Dermis blood vessel endothelial cell (primary cell): Measurements from ENCODE around the gene RHBDD1. TPM values are rescaled to one million over a fixed set of nuclear protein-coding genes. Genes with fewer than 3 reads are reported as not detected.
"Not testable (repeated sequence)": the region's sequence is repeated elsewhere in the genome, so short reads cannot be mapped to it uniquely, and the experiment has no call there.

Experiments used
- DNase-seq: peaks from one replicate; pipeline ENCODE4 v3.0.0; 2010
- total RNA-seq: library from RNA; depleted of rRNA; stranded (reverse); fragments of >200 nt; gene quantifications from 2 replicates; pipeline ENCODE4 v1.2.3, GENCODE V29; 2014

Gene RHBDD1
- total RNA-seq, 1 donor from 2014 or later, result 14.3 TPM

GRCh38 chr2:226799976-226800940 is 35.6 kb upstream of the RHBDD1 start:
- no peak for DNase-seq

GRCh38 chr2:226800941-226801784 is 34.7 kb upstream of the RHBDD1 start:
- DNase-seq, result peak; percentile 74

GRCh38 chr2:226802573-226802972 is 33.3 kb upstream of the RHBDD1 start:
- DNase-seq, result peak; percentile 83

- no peak for DNase-seq
These were observed 32.4 kb upstream of the RHBDD1 start for GRCh38 chr2:226803410-226803809.

GRCh38 chr2:226813148-226813701 is 22.6 kb upstream of the RHBDD1 start:
- DNase-seq, result no peak

GRCh38 chr2:226818930-226819329 is 16.9 kb upstream of the RHBDD1 start:
- DNase-seq, result no peak

- DNase-seq, result no peak
These were observed 10.8 kb upstream of the RHBDD1 start for GRCh38 chr2:226825056-226825455.

GRCh38 chr2:226828191-226828590 is 7.7 kb upstream of the RHBDD1 start:
- DNase-seq, result no peak

- DNase-seq, result no peak
These were observed 5.9 kb upstream of the RHBDD1 start for GRCh38 chr2:226829721-226830631.

- DNase-seq, result no peak
These were observed 4.6 kb upstream of the RHBDD1 start for GRCh38 chr2:226831266-226831665.

GRCh38 chr2:226832061-226832460 is 3.8 kb upstream of the RHBDD1 start:
- no peak for DNase-seq

GRCh38 chr2:226834880-226835279 is 974 bp upstream of the RHBDD1 start:
- not testable (repeated sequence) for DNase-seq

GRCh38 chr2:226835420-226835795 is 446 bp upstream of the RHBDD1 start:
- peak; percentile 61 for DNase-seq

- no peak for DNase-seq
These were observed 663 bp downstream of the RHBDD1 start for GRCh38 chr2:226836548-226836885.

GRCh38 chr2:226837334-226837733 is 1.5 kb downstream of the RHBDD1 start:
- DNase-seq, result no peak

- no peak for DNase-seq
These were observed 2.1 kb downstream of the RHBDD1 start for GRCh38 chr2:226837787-226838603.

- no peak for DNase-seq
These were observed 2.9 kb downstream of the RHBDD1 start for GRCh38 chr2:226838722-226839121.

GRCh38 chr2:226839161-226839560 is 3.3 kb downstream of the RHBDD1 start:
- DNase-seq, result no peak

- no peak for DNase-seq
These were observed 4.1 kb downstream of the RHBDD1 start for GRCh38 chr2:226839951-226840350.

GRCh38 chr2:226843001-226843400 is 7.1 kb downstream of the RHBDD1 start:
- not testable (repeated sequence) for DNase-seq
